HG03460 (cell line): Measurements from ENCODE around the gene DUX4.
"Not testable (repeated sequence)": the region's sequence is repeated elsewhere in the genome, so short reads cannot be mapped to it uniquely, and the experiment has no call there.

Experiments used
- ATAC-seq: cut with Tn5 transposase; IDR thresholded peaks from one replicate; pipeline ENCODE4 v1.9.1; 2021; ENCODE audit not compliant: unreplicated experiment

Gene DUX4

DNA sequence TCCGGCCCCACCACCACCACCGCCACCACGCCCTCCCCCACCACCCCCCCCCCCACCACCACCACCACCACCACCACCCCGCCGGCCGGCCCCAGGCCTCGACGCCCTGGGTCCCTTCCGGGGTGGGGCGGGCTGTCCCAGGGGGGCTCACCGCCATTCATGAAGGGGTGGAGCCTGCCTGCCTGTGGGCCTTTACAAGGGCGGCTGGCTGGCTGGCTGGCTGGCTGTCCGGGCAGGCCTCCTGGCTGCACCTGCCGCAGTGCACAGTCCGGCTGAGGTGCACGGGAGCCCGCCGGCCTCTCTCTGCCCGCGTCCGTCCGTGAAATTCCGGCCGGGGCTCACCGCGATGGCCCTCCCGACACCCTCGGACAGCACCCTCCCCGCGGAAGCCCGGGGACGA, at the start of gene DUX4:
DUX4 (plus strand) TSS at position 347 of the 400 bp plus-strand sequence; CDS start at position 347, 0 bp downstream.
- ATAC-seq, result not testable (repeated sequence)

DNA sequence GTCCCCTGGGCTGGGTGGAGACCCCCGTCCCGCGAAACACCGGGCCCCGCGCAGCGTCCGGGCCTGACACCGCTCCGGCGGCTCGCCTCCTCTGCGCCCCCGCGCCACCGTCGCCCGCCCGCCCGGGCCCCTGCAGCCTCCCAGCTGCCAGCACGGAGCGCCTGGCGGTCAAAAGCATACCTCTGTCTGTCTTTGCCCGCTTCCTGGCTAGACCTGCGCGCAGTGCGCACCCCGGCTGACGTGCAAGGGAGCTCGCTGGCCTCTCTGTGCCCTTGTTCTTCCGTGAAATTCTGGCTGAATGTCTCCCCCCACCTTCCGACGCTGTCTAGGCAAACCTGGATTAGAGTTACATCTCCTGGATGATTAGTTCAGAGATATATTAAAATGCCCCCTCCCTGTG, 1.9 kb downstream of the DUX4 start:
- ATAC-seq, result not testable (repeated sequence)

DNA sequence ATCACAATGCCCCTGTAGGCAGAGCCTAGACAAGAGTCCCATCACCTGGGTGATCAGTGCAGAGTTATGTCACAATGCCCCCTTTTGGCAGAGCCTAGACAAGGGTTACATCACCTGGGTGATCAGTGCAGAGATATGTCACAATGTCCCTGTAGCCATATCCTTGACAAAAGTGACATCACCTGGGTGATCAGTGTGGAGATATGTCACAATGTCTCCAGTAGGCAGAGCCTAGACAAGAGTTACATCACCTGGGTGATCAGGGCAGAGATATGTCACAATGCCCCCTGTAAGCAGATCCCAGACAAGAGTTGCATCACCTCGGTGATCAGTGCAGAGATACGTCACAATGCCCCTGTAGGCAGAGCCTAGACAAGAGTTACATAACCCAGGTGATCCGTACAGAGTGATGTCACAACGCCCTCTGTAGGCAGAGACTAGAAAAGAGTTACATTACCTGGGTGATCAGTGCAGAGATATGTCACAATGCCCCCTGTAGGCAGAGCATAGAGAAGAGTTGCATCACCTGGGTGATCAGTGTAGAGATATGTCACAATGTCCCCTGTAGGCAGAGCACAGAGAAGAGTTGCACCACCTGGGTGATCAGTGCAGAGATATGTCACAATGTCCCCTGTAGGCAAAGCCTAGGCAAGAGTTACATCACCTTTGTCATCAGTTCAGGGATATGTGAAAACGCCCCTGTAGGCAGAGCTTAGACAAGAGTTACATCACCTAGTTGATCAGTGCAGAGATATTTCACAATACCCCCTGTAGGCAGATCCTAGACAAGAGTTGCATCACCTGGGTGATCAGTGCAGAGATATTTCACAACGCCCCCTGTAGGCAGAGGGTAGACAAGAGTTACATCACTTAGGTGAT, 4.4 kb downstream of the DUX4 start:
- ATAC-seq, result not testable (repeated sequence)

- ATAC-seq, result not testable (repeated sequence)
Measured at GRCh38 chr4:190178606-190178990, 5.0 kb downstream of the DUX4 start.

- peak; percentile 48 for ATAC-seq
Measured at GRCh38 chr4:190179030-190179739, 5.6 kb downstream of the DUX4 start.

GRCh38 chr4:190179740-190180094, 6.1 kb downstream of the DUX4 start:
- peak; percentile 22 for ATAC-seq

- ATAC-seq, result not testable (repeated sequence)
Measured at GRCh38 chr4:190180947-190181346, 7.4 kb downstream of the DUX4 start.

DNA sequence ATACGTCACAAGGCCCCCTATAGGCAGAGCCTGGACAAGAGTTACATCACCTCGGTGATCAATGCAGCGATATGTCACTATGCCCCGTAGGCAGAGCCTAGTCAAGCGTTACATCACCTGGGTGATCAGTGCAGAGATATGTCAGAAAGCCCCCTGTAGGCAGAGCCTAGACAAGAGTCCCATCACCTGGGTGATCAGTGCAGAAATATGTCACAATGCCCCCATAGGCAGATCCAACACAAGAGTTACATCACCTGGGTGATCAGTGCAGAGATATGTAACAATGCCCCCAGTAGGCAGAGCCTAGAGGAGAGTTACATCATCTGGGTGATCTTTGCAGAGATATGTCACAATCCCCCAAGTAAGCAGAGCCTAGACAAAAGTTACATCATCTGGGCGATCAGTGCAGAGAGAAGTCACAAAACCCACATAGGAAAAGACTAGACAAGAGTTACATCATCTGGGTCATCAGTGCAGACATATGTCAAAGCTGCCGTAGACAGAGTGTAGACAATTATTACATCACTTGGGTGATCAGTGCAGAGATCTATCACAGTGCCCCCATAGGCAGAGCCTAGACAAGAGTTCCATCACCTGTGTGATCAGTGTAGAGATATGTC, 8.0 kb downstream of the DUX4 start:
- ATAC-seq, result not testable (repeated sequence)

DNA sequence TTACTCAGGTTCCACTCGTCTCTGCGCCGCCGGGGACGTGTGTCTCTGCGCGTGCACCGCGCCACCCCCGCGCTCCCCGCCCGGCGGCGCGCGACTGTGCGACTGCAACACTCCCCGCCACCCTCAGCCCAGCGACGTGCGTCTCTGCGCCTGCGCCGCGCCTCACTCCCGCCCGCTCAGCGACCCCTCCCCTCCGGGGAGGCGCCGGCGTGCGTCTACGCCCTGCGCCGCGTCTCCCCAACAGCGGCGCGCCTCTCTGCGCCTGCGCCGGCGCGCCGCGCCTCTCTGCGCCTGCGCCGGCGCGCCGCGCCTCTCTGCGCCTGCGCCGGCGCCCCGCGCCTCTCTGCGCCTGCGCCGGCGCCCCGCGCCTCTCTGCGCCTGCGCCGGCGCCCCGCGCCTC, 29.9 kb downstream of the DUX4 start:
- not testable (repeated sequence) for ATAC-seq
